Stimulated activated naive CD4-positive, alpha-beta T cell (primary cell): ENCODE data around the gene LRP5.
A peak's percentile ranks its signal among the peaks of the same experiment; 100 is the strongest.

Experiments
- DNase-seq, 6 experiments: peaks; one replicate each; lab custom pipeline; 2025; lab: John Stamatoyannopoulos, UW

Gene LRP5

DNA sequence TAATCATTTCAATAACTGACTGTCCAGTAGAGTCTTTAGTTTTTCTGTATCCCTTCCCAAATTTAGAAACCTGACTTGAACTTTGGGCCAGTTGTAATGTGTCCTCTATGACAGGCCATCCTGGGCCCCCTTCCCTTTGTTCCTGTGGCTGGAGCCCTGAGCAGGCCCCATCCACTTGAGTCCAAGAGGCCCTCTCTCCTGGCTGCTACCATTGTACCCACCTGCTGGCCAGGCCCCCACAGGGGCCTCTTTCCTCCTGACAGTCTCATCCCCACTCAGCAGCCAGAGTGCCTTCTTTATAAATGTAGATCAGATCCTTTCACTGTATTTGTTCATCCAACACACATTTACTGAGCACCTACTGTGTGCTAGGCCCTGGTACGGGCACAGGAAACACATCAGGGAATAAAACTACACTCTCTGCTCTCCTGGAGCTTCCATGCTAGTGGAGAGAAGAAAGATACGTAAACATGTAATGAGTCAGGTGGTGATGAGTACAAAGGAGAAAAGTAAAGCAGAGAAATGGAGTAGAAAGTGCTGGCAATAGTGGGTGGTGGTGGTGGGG, 2.7 kb upstream of the LRP5 start:
- no peak for DNase-seq

DNA sequence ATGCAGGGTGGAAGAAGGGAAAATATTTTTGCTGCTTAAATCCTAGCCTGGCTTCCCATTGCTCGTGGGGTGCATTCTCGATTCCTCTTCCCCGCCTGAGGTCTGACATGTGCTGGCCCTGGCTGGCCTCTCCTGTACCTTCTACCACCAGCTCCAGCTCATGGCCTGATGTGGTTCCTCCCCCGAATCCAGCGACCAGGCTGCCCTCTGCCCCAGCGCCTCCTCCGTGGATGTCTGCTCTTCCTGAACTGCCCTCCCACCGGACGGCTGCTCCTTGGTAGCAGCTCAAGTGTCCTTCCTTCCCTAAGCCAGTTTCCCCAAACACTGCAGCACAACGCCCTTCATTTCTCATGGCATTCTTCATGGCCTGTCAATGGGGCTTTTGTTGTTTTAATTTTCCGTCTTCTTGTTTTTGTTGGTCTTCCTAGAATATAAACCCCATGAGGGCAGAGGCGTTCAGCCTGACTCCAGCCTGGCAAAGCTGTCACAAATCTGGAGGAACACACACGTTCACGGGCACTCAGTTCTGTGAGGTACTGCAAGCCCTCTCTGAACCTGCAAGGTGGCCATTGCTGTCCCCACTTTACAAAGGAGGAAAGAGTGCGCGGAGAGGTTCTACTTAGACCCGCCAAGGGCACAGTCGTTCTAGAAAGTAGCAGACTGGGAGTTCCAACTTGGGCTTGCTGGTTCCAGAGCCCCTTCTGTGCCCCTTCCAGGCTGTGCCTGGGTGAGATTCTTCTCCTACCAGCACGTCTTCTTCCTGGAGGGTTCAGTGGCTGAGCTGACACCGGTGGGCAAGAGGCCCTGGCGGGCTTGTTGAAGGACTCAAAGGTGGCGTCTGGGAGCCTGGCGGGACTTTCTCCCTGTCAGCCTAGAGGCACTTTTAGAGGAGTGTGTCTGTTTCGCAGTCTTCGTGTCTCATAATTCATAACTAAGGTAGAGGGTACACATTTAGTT, 953 bp upstream of the LRP5 start:
- peak in 2 of 6 experiments; percentile 15 to 38 for DNase-seq

DNA sequence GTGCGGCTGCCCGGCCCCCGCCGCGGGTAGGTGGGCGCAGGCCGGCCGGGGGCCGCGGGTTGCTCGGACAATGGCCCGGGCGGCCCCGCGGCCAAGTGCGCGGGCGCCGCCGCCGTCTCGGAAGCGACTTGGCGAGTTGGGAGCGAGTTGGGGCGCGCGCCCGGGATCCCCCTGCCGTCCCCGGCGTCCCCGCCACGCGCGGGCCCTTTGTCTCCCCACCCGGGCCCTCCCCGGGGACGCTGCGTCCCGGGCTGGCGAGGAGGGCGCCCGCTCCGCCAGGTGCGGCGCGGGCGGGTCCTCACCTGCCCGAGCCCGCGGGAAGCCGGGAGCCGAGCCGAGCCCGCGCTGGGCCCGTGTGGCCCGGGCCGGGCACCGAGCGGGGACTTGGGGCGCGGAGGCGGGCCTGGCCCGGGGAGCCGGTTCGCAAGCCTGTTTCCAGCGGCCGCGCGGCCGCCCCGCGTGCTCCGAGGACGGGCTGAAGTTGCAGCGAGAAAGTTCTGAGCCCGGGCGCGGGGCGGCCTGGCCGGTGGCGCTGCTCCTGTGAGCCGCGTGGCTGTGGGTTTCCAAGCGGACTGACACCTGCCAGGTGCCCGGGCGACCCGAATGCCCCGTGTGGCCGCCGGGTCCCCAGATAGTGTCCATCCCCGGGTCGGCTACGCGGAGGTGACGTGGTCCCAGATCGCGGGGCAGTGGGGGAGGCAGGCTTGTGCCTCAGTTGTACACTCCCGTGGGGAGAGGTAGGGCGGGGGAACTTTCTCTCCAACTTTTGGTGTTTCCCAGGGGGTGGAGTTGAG, 586 bp downstream of the LRP5 start:
- peak in 2 of 6 experiments; percentile 27 to 42 for DNase-seq

- peak in 1 of 6 experiments; percentile 6 for DNase-seq
Observed at GRCh38 chr11:68313574-68314202, 1.3 kb downstream of the LRP5 start.

GRCh38 chr11:68314203-68315170, 2.1 kb downstream of the LRP5 start:
- DNase-seq, result no peak

GRCh38 chr11:68315171-68315920, 3.0 kb downstream of the LRP5 start:
- no peak for DNase-seq

GRCh38 chr11:68317147-68317785, 4.9 kb downstream of the LRP5 start:
- no peak for DNase-seq

GRCh38 chr11:68321293-68322051, 9.1 kb downstream of the LRP5 start:
- DNase-seq, result no peak

- no peak for DNase-seq
Observed at GRCh38 chr11:68322052-68322430, 9.7 kb downstream of the LRP5 start.

DNA sequence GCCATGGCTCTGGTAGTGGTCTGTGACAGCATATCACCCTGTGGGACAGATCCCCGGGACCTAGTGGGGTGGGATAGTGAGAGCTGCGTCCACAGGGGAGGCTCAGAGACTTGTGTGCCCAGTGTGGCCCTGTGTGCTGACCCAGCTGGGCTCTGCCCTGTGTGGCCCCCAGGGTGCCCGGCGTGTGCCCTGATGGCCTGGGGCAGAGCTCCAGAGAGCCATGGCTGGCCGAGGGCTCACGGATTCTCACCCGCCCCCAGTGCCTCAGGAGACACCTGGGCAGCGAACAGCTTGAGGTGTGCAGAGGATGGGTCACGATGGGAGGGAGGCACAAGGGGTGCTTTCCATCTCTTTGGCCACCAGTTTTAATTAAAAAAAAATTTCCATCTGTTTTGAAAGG, 11.8 kb downstream of the LRP5 start:
- DNase-seq, result no peak

DNA sequence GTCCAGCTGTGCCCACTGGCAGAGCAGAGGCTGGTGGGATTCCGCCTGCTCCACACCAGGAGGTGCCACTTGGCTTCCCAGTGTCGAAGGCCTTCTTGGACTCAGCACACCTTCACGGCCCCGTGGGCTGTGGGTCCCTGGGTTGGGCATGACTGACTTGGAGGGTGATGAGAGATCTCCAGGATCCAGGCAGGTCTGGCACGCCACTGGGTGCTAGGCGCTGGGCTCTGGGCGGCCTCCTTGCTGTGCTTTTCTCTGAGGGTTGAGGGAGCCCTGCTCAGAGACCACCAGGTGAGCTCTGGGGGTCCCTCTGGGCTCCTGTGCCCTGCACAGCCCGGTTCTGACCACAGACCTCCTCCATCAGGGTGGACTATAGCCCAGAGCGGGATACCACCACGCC, 12.3 kb downstream of the LRP5 start:
- DNase-seq, result no peak

DNA sequence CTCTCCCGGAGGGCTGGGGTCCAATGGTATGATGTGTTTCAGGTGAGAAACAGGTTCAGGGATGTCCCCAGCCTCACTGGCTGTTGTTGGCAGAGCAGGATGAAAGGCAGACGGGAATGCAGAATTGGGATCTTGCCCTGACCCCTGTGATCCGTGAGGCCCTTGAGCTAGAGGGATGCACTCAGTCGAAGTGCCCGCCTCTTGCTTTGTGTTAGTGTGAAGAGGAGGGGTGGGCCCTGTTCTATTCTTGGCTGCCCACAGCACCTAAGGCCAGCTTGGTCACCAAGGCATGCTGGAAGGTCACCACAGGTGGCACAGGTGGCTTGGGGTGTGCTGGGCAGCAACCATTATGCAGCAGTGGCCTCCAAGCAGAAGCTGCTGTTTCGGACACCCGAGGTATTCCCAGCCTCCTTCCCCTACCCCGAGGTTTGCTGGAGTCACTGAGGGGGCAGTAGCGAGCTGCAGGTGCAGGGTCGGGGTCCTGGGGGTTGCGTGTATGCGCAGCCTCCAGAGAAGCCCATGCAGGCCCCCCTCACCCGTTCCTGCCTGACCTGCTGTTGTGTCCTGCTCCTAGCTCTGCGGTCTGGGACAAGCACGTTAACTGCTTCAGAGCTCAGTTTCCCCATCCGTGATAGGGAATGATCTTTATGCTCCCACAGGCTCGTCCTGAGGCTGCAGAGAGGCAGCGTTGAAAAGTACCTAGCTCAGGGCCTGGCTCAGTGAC, 13.0 kb downstream of the LRP5 start:
- DNase-seq, result no peak

GRCh38 chr11:68325907-68326220, 13.5 kb downstream of the LRP5 start:
- no peak for DNase-seq

- DNase-seq, result no peak
Observed at GRCh38 chr11:68326334-68327215, 14.2 kb downstream of the LRP5 start.

DNA sequence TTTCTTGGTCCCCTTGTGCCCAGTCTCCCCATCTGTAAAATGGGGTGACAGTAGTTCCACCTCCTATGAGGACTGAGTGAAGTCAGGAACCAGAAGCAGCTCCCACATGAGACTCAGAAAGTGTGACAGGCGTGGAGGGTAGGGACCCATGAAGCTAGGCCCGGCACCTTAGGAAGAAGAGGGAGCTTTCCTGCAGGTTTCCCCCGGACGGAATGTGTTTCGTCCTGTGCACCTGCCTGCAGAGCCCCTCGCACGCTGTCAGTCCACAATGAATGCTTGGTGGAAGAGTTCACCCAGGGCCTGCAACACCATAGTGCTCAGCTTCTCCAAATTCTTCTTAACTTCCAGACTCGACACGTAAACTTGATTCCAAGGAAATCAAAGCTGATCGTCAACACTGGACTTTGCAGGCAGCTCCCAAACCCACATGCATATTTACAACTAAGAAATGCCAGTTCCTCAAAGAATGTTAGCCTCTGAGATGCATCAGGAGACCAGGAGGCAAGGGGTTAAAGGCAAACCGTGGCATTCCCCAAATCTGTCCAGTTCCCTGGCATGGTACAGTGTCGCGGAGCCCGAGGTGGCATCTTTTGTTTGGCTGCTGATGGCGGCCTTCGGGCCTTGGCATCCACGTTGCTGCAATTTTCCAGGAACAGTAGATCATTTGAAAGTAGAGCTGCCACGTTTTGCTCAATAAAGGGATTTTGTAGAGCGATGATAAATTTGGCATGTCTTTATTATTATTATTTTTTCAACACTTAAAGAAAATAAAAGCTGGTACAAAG, 15.4 kb downstream of the LRP5 start:
- DNase-seq, result no peak

GRCh38 chr11:68328374-68329091, 16.1 kb downstream of the LRP5 start:
- DNase-seq, result peak in 2 of 6 experiments; percentile 12 to 24
